GM21526 (cell line): ENCODE measurements around the gene COL26A1.

ENCODE experiments used
- ATAC-seq: cut with Tn5 transposase; IDR thresholded peaks from one replicate; pipeline ENCODE4 v1.9.1; 2021; ENCODE audit warnings: moderate library complexity; ENCODE audit not compliant: unreplicated experiment, low FRiP score

The COL26A1 gene

GRCh38 chr7:101529560-101529959 is 166.9 kb downstream of the COL26A1 start:
- no peak for ATAC-seq

- ATAC-seq: no peak
These were observed 169.2 kb downstream of the COL26A1 start for GRCh38 chr7:101531726-101532357.

DNA sequence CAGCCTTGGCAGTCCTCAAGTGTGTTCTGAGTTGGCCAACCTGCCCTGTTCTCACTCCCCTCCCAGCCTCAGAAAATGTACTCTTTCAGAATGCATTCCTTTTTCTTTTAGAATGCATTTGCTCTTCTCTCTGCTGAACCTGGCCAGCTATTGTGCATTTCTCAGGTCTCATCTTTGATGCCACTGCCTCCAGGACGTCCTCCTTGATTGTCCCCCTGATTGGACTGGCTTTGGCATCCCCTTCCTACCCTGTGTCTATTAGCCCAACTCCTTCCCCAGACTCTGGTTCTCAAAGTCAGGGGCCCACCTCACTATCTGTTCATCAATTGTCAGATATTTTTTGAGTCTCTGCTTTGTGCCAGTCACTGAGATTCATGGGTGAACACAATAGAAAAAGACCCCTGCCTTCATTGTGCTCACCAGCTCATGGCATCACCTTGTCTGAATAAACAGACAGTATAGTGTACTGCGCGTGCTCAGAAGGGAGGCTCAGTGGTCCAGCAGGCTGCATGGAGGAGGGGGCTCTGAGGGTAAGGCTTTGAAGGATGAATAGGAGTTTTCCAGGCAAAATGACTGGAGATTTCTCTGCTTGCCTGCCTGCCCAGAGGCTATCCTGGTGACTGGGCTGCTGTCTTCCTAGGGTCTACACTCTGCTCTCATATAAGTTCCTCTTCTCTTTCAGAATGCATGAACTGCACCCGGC is 169.9 kb downstream of the COL26A1 start:
- ATAC-seq: no peak

GRCh38 chr7:101533103-101533465 is 170.4 kb downstream of the COL26A1 start:
- ATAC-seq: no peak

DNA sequence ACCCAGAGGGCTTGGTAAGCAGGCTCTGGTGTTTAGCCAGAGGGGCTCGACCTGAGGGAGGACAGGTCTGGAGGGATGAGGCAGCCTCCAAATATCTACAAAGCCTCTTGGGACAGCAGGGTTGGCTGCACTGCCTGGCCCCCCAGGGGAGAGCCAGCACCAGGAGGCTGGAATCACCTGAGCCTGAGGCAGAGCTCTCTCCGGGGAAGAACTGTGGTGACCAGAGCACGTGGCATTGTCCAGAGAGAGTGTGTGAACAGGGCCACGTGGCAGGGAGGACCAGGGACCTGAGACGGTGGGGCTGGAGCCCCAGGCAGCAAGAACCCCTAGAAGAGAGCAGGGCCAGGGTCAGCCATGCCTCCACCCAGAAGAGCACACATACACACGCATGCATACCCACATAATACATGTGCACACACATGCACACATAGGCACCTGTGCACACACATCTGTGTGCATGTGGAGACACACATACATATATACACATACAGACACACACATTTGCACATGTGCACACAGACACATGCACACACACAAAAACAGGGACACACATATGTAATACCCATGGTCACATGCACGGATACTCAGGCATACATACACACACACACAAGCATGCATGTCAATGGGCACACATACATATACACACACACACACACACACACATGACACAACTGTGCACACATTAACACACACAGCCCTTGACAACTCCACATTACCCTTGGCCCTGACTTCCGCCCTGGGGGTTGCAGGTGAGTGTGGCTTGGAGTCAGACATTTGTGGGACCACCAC is 171.5 kb downstream of the COL26A1 start:
- ATAC-seq: no peak

- no peak for ATAC-seq
These were observed 172.2 kb downstream of the COL26A1 start for GRCh38 chr7:101534873-101535272.

DNA sequence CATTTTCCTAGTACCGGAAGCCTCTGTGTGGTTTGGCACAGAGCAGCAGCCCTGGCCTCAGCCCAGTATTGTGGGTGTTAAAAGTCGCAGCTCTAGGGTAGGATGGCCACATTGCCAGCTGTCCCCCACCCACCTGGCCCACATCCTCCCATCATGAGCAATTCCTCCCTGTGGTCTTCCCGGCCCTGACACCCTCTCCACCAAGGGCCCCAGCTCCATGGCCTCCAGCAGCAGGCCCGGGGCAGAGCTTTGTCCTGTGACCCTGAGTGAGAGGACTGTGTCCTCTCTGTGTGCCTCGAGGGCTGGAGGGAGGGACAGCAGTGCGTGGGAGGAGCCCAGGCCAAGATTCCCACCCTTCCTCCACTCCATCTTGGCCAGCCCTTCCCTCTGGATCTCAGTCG is 172.7 kb downstream of the COL26A1 start:
- no peak for ATAC-seq

GRCh38 chr7:101536232-101536631 is 173.6 kb downstream of the COL26A1 start:
- no peak for ATAC-seq

DNA sequence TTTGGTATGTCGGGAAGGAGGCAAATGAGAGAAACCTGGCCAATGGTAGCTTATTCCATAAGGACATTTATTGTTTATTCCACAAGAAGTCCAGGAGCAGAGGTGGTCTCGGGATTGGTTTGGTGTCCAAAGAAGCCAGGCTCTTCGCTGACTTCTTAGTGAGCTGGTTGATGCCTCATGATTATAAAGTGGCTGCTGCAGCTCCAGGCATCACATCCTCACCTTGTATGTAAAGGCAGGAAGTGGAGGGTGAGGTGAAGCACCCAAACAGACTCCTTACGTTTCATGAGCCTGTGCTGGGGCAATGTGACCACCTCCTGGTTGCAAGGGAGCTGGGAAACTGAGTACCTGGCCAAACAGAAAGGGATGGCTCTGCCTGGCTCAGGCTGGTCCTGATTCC is 174.0 kb downstream of the COL26A1 start:
- no peak for ATAC-seq

- no peak for ATAC-seq
These were observed 174.5 kb downstream of the COL26A1 start for GRCh38 chr7:101537205-101537604.

- ATAC-seq: no peak
These were observed 175.4 kb downstream of the COL26A1 start for GRCh38 chr7:101537935-101538595.

- ATAC-seq: no peak
These were observed 176.2 kb downstream of the COL26A1 start for GRCh38 chr7:101538596-101539459.

GRCh38 chr7:101539784-101540183 is 177.1 kb downstream of the COL26A1 start:
- ATAC-seq: no peak

DNA sequence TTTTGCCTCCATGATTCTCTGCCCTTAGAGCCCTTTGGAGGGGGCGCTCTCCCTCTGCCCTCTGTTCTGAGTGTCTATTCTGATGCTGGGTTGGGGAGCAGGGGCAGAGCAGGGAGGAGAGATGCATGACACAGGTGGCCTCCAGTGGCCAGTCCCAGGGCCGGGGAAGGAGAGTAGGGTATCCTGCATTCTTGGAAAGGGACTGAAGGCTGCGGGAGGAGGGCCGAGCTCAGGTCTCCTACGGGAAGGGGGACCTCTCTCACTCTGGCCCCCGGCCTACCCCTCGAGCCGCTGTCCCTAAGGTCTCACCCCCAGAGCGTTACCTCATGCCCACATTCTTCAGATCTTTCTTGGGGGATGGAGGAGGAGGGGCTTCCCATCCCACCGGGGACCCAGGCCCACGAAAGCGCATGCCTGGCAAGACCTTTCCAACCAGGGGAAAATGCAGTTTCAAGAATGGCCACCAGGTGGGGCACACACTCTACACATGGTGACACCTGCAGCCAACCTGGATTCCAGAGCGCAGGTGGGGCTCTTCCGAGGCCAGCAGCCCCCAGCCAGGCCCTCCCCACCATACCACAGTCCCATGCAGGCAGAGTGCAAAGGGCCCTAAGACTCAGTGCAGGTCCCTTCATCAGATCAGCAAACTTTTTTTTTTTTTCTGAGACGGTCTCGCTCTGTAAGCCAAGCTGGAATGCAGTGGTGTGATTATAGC is 180.0 kb downstream of the COL26A1 start:
- ATAC-seq: no peak

DNA sequence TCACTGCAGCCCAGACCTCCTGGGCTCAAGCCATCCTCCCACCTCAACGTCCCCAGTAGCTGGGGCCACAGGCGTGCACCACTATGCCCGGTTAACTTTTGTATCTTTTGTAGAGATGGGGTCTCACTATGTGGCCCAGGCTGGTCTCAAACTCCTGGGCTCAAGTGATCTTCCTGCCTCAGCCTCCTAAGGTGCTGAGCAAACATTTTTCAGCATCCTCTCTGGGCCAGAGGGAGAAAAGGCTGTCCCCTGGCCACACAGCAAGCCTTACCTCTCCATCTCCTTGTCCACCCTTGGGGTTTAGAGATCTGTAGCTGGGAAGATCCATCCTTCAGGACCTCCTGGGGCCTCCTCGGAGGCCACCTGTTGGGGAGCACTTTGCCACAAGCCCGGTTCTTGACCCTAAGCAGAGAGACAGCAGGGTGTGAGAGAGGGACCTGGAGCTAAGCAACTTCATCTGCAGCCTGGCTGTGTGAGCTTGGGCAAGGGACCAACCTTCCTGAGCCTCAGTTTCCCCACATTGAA is 180.6 kb downstream of the COL26A1 start:
- ATAC-seq: no peak

DNA sequence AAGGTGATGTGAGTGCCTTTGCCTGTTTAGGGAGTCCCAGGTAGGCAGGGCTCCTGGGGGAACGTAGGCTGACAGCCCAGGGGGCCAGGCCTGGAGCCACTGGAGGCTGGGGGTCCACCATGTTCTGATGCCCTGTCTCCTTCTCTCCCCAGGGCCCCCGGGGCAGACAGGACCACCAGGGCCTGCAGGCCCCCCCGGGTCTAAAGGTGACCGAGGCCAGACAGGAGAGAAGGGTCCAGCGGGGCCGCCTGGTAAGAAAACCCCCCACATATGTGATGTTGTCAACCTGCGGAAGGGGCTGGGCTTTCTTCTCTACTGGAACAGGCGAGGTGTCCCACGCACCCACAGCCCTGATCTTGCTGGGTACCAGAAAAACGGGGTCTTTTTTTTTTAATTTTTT is 181.2 kb downstream of the COL26A1 start:
- ATAC-seq: no peak

DNA sequence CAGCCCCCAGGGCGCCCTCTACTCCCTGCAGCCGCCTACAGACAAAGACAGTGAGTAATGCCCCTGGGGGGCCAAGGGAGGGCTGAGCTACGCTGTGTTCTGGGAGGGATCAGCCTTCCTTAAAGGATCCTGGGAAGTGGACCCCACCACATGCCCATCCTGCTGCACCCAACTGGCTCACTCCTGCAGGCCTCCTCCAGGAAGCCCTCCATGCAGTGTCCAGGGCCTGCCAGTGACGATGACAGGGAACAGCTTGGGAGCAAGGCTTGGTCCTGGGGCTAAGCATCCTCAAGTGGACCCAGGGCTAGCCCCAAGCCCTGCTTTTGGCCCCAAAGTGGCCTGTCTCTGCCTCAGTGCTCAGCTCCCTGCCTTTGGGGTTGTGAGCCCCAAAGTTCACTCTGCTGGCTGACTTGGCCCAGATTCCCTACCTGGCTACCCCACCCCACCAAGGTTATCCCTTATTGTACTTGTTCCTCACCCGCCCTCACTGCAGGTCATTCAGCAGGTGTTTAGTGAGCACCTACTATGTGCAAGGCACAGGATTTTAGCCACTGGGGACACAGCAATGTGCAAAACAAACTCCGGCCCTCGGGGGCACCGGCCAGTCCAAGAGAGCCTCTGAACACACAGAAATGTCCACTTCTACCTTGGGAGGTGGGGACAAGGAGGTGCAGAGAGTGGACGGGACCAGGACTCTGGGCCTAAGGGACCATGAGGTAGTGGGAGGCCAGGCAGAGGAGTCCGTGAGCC is 182.9 kb downstream of the COL26A1 start:
- ATAC-seq: no peak

GRCh38 chr7:101546308-101546936 is 183.7 kb downstream of the COL26A1 start:
- no peak for ATAC-seq
